HS-27A (cell line): ENCODE results near the gene ZNF770.

Experiments
- DNase-seq: peaks from one replicate; pipeline ENCODE4 v3.0.0-alpha.2; 2012; ENCODE audit warnings: low read depth, missing footprints

ZNF770 gene, protein sequence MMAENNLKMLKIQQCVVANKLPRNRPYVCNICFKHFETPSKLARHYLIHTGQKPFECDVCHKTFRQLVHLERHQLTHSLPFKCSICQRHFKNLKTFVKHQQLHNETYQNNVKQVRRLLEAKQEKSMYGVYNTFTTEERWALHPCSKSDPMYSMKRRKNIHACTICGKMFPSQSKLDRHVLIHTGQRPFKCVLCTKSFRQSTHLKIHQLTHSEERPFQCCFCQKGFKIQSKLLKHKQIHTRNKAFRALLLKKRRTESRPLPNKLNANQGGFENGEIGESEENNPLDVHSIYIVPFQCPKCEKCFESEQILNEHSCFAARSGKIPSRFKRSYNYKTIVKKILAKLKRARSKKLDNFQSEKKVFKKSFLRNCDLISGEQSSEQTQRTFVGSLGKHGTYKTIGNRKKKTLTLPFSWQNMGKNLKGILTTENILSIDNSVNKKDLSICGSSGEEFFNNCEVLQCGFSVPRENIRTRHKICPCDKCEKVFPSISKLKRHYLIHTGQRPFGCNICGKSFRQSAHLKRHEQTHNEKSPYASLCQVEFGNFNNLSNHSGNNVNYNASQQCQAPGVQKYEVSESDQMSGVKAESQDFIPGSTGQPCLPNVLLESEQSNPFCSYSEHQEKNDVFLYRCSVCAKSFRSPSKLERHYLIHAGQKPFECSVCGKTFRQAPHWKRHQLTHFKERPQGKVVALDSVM

DNA sequence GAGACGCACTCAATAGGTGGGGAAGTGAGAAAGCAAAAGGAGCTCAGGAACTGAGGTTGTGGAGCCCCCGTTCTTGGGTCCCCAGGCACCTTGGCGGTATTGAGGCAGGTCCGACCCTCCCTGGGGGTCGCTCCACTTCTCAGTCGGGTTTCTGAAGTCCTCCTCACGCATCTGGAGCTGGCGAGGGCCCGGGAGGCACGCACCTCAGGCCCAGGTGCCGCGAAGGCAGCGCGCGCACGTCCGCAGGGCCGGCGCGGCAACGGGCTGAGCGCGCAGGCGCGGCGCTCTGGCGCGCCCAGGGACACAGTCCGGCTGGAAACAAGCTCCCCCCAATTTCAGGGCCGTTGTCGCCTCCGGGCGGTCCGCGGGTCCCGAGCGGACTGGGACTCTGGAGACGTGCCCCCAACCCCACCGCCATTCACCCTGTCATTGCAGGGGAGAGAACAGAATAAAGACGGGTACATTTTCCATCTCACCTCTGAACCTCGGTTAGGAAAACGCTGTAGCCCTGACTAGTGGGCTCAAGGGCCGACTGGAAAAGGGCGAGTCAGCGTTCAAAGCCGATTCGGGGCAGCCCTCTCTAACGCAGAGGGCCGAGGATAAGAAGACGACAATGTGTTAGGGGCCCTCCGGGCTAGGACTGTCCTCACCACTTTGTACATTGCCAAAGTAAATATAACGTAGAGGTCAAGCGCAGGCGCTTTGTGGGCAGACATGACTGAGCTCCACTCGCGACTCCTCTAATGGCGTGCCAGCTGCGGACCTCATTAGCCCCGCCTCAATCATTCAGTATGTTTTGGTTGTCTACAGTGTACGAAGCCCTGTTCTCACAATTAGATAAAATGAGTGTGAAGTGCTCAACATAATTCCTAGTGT is at the start of gene ZNF770:
ZNF770 (minus strand) TSS at position 261 of the 876 bp plus-strand sequence. CDS start 4,853 bp downstream, outside the sequence.
- peak; percentile 73 for DNase-seq

DNA sequence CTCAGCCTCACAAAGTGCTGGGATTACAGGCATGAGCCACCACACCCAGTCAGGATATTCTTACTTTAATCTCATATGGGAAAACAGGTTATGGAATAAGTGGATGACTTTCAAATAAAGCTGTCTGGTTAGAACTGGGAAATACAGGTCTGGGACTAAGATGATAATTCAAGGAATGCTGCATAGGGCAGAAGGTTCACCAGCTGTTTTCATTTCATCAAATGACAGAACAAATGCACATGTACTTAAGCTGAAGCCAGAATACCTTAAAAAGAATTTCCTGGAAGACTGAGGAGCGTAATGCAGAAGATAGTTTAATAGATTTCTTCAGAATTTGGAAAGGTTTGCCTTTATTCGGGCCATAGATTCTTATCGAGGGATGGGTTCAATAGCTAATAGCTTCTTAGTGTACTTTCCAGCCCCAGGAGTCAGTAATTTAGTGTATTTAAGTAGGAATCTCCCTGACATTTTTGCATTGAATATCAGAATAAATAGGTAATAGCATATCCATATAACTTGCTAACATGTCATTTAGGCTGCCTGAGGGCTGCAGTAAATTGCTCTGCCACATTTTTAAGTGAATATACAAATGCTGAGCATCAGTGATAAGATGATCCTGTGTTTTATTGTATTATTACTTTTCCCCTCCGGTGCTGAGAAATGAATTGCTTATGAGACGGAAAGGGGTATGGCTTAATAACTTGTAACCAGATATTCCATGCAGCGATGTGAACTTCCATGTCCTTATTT is 40.3 kb upstream of the ZNF770 start:
- DNase-seq, result no peak

DNA sequence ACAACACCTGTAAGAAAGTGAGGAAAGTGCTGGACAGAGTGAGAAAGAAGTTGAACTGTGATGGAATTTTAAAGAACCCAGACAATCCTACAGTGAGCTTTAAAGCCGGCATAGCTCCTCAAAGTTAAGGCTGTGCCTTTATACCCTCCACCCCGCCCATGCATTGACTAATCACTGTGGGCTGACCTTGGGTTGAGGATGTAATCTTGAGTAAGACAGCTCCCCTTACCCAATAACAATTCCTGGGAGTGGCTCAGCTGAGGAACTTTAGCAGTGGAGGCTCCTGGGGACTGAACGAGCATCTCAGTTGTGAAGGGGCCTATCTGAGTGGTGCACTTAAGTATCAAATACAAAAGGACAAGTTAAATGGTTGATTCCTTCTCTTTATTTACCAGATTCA is 35.7 kb upstream of the ZNF770 start:
- DNase-seq, result no peak

DNA sequence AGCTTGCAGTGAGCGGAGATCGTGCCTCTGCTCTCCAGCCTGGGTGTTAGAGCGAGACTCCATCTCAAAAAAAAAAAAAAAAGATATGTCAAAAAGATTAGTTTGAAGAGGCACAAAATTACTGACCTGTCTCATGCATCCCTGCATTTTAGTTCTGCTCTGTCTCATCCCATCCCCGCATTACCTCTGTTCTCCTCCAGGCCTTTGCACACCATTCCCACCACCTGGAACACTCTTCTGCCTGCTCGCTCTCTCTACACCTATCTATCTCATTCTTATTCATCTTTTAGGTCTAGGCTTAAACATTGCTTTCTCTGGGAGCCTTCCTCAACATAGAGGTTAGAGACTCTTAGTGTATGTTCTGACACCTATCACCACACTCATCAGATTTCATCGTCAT is 32.9 kb upstream of the ZNF770 start:
- no peak for DNase-seq

DNA sequence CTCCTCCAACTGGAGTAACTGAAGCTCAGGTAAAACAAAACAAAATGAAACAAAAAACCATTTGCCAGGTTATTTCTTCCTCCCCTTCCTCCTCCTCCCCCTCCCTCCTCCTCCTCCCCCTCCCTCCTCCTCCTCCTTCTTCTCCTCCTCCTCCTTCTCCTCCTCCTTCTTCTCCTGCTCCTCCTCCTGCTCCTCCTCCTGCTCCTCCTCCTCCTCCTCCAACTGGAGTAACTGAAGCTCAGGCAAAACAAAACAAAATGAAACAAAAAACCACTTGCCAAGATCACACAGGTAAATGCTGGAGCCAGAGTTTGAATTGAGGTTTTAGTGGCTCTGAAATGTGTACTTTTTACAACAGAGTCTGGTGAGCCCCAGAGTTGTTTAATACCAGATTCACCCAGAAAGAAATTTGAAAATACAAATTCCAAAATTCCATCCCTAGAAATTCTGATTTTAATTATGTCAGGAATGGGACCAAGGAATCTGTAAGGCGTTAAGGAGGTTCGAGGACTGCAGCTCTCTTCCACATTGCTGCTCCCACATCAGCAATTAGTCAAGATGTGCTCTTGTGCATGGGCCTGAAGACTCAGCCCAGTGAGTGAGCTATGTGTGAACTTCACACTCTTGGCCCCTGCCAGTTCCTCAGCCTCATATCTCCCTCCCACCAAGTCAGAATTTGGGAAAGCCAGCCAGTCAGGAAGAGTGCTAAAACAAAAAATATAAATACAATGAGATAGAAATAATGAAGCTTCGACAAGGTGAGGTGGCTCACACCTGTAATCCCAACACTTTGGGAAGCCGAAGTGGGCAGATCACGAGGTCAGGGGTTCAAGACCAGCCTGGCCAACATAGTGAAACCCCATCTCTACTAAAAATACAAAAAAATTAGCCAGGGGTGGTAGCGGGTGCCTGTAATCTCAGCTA is 31.6 kb upstream of the ZNF770 start:
- no peak for DNase-seq

DNA sequence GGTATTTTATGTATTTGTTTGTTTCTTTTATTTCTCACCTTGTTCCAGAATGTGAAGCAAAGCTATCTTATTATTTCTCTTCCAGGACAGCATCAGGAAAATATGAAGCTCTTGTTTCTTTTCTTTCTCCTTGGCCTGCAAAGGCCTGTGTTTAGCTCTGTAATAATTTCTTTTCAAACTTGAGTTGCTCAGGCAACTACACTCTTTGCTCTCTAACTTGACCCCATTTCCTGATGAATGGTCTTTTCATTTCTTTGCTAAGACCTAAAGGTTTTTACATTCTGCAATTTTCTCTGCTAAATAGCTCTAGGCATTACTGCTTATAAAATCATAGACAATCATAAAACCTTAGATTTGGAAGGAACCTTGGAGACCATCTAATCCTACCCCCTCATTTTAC is 26.2 kb upstream of the ZNF770 start:
- DNase-seq, result no peak

DNA sequence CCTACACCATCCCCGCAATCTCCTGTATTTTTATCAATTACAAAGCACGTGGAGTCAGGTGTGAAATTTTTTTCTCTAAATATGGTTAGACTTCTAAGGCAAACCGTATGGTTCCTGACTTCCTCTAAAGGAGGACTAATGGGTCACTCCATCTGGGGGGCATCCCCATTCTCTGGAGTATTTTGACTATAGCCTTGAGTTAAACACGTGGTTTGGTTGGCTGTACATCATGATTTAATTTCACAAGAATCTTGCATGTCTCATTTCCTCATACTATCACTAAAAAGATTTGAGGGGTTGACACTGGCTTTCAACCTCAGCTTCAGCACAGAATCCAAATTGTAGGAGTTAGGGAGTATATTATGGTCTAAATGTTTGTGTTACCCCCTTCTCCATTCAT is 25.3 kb upstream of the ZNF770 start:
- DNase-seq, result no peak

DNA sequence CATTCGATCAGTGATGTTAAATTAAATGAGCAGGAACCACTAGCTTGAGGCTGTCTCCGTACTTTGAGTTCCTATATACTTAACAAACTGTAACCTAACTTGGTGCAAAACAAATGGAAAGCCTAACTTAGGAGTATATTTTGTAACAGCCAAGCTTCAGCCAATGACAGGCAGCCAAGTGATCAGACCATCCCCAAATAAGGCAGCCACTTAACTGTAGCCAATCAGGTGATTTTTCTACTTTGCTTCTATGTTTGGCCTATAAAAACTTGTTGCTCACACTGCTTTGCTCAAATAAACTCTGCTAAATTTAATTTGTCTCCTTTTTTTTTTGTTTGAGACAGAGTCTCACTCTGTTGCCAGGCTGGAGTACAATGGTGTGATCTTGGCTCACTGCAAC is 19.3 kb upstream of the ZNF770 start:
- DNase-seq, result no peak

DNA sequence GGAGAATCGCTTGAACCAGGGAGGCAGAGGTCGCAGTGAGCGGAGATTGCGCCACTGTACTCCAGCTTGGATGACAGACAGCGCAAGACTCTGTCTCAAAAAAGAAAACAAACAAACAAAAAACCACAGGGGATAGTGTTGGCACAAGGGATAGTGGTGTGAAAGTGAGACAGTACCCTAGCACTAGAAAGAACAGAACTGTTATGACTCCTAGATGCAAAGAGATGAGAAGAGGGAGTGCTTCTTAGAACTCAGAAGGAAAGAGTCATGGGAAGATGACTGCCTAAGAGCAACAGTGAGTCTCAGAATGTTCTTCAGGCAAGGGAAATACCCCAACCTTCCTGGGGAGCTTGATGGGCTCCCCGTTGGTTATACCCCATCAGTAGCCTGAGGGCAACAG is 17.8 kb upstream of the ZNF770 start:
- no peak for DNase-seq

DNA sequence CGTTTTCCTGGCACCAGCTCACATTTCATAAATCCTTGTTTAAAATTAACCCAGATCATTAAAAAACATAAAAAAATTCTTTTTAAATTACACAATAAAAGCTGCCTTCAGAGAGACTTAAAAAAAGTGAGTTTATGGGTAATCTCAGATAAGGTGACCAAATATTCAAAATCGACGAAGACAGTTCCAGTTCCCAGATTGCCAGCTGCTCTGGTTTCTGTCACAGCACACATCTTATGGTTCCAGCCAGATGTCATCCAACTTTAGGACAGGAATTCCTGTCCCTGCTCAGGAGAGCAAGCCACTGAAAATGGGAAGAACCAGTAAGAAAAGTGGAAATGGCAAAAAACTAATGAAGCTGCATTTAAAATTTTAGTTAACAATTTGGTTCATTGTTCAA is 15.8 kb upstream of the ZNF770 start:
- no peak for DNase-seq

DNA sequence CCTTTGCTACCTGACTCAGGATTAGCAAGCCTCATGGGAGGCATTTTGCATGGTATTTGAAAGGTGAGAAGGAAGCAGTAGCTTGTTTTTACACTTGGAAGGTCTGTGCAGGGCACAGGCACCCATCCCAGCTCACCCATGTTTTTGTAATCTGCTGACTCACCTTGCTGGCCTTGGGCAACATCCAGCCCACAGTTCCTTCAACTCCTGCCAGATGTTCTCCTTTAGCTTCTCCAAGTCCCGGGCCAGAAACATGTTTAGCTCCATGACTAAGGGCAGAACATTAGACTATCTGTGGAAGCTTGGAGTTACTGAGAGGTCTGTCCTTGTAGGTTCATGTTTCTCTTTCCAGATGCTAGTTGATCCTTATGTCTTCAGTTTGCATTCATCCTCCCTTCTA is 12.4 kb upstream of the ZNF770 start:
- DNase-seq, result peak; percentile 46

DNA sequence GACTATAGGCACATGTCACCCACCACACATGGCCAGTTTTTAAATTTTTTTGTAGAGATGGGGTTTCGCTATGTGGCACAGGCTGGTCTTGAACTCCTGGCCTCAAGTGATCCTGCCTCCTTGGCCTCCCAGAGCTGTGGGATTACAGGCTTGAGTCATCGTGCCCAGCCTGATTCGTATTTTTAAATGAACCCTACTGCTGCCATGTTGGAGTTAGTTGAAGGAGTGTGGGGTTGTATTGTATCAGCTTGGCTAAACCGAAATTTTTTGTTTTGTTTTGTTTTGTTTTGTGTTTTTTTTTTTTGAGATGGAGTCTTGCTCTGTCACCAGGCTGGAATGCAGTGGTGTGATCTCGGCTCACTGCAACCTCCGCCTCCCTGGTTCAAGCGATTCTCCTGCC is 11.8 kb upstream of the ZNF770 start:
- no peak for DNase-seq

DNA sequence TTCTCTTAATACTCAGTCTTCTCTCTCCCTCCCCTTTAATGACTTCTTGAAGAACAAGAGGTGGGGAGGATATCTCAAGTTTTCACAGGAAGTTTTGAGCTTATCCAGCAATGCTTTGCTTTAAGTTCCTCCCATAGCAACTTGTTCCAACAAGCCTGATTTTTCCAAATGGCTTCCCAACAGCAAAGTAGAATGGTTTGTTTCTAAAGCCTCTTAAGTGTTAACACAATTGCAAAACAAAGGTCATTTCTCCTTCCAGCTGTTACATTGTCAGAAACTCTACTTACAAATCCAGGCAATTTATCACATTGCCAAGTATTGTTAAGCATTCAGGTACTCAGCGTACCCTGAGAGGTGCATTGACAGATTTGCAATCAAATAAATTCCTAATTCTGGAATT is 6.8 kb upstream of the ZNF770 start:
- DNase-seq, result no peak

DNA sequence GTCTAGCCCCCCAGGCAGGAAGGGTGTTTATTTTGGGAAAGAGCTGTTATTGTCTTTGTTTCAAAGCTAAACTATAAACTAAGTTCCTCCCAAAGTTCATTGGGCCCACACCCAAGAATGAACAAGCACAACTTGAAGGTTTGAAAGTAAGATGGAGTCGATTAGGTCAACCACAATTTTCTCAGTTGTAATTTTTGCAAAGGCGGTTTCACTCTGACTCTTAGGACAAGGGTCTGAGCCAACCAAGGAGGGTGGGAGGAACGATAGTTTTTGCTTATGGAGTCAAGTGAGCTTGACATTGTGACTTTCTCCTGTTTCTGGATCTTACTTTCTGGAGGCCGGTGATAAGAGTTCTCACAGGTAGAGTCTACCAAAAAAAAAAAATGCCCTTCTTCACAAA is 5.8 kb upstream of the ZNF770 start:
- no peak for DNase-seq

DNA sequence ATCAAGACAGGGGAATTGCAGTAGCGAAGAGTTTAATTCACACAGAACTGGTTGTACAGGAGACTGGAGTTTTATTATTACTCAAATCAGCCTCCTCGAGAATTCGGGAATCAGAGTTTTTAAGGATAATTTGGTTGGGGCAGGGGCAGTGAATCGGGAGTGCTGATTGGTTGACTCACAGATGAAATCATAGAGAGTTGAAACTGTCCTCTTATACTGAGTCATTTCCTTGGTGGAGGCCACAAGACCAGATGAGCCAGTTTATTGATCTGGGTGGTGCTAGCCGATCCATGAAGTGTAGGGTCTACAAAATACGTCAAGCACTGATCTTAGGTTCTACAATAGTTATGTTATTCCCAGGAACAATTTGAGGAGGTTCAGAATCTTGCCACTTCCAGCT is 5.3 kb upstream of the ZNF770 start:
- DNase-seq, result no peak

DNA sequence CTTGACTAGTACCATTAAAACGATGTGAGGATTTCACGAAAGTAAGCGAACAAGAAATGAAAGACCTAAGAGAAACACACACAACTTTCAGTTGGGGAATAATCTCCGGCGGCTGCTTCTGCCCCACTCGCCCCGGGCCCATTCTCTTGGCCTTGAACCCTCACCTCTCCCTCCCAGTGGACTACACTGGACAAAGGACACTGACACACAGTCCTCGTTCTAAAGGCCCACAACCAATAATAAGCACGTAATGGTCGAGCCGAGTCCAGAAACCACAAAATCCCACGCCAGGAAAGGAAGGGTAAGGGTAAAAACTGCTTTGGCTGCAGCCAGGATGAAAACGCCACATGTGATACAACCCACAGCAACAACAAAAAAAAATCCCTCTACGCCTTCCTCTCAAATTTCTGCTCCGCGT is 469 bp downstream of the ZNF770 start:
- DNase-seq, result no peak

DNA sequence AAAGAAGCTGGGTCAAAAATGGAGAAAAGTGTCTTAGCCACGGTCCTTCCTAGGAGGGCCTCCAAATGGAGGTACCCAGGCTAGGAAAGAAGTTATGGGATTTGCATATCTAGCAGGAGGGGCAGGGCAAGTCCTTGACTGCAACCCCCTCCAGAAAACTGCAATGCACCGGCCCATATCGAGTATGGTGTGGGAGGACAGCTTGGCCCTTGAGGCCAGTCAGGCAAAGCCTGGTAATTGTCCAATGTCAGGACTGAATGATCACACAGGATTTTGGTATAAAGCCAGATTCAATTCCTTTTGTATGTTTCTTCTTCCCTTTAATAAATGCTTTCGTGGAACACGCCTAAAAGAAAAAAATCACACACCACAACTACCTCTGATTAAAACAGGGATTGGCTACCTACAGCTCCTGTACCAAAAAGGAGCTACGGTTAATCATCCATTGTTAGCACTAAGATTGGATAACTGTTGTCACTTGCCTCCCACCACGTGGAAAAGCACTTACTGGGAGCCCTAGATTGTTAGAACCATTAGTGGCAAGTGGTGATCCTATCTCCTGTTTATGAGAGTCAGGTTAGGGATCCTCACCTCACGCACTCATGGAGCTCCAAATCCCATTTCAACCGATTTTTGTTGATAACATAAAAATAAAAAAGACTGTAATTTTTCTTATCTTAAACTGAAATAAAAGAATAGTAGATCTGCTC is 1.2 kb downstream of the ZNF770 start:
- DNase-seq, result no peak

DNA sequence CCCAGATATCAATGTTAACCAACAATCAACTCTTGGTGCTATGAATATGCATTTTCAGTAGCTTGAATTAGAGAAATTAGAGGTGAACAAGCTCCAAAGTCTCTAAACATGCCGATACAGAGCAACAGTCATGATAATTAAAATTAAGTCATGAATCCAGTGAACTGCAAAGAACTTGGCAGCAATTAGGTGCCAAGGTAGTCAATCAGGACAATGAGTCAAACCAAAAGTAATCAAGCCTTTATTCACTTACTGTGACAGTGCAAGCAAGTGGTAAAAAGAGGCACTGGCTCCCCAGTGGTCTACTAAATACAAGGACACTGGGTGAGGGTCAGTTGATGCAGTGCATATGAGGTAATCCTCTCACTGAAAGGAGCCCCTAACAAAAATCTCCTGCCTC is 1.8 kb downstream of the ZNF770 start:
- no peak for DNase-seq

DNA sequence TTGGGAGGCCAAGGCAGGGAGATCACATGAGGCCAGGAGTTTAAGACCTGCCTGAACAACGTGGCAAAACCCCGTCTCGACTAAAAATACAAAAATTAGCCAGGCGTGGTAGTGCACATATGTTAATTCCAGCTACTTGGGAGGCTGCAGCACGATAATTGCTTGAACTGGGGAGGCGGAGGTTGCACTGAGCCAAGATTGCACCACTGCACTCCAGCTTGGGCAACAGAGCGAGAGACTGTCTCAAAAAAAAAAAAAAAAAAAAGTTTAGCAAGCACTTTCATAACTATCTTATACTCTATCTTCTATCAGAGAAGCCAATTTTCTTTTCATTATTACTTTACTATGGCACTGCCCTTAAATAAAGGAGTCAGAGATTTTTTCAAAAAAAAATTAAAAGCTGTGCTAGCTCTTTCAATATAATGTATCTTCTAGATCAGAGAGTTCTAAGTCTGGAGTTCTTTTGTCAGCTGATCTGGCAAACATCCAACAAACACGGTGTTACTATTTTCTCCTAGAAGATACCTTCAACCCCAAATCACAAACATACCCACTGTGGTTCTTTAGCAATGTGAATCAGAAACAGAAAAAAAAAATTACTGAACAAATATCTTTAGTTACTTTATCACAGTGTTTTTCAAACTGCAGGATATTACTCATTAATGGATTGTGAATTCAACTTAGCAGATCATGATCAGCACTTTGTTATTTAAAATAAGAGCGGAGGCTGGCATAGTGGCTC is 3.0 kb downstream of the ZNF770 start:
- DNase-seq, result no peak
